ENCODE results near the gene MAST3.
A peak's percentile ranks its signal among the peaks of the same experiment; 100 is the strongest.

Gene MAST3

DNA sequence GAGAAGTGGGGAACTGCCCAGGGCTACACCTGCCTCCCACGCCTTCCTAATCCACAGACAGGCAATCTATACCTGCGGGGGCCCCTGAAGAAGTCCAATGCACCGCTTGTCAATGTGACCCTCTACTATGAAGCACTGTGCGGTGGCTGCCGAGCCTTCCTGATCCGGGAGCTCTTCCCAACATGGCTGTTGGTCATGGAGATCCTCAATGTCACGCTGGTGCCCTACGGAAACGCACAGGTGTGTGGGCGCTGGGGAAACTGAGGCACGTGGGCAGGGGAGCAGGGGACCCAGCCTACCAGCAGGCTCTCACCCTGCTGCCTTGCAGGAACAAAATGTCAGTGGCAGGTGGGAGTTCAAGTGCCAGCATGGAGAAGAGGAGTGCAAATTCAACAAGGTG, 77.4 kb downstream of the MAST3 start:
- H3K27me3 Mint-ChIP-seq = no peaks in the 10 kb centered on the region
- no peak for DNase-seq
- peak overlapping the region; percentile 81 for H3K4me3 Mint-ChIP-seq
- no peak for ATAC-seq
- H3K27ac Mint-ChIP-seq = no peak overlapping the region
- H3K9me3 Mint-ChIP-seq = no peaks in the 10 kb centered on the region
- H3K36me3 Mint-ChIP-seq (ENCODE audit: low read depth) = peaks cover 9% of the 10 kb centered on the region
- peaks cover 34% of the 10 kb centered on the region for H3K4me1 Mint-ChIP-seq

DNA sequence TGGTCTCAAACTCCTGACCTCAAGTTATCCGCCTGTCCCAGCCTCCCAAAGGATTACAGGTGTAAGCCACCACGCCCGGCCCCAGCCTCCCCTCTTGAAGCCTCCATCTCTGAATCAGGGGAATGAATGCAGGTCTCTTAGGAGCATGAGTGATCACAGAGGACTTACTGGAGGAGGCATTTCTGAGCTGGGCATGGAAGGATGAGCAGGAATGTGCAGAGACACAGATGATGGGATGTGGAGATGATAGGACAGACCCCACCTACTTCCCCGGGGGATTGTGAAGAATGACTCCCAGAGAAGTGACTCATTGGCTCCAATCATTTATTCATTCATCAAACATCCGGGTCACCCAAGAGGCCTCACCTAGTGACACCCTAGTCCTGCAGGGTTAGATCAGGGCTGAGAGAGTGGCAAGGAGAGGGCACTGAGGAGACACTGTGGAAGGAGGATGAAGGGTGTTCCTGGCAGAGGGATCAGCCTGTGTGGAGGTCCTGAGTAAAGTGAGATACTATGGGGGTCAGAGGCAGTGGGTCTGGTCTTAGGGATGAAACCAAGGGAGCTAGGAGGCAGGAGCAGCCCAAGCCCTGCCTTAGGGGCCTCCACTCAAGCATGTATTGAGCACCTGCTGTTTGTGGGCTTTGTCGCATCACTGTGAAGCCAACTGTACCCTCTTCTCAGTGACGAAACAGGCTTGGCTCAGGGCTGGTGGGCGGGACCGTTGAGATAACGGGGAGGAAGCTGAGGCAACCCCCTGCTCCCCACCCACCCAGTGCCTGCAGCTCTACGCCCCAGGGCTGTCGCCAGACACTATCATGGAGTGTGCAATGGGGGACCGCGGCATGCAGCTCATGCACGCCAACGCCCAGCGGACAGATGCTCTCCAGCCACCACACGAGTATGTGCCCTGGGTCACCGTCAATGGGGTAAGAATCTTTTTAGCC, 79.1 kb downstream of the MAST3 start:
- no peak for DNase-seq
- Mint-ChIP-seq H3K9me3 (no peaks in the 10 kb centered on the region), H3K4me3 (peak overlapping the region; percentile 14), H3K36me3 (ENCODE audit: low read depth) (peaks cover 6% of the 10 kb centered on the region), H3K27me3 (no peaks in the 10 kb centered on the region), H3K27ac (no peak overlapping the region), H3K4me1 (peaks cover 30% of the 10 kb centered on the region)
- ATAC-seq = no peak

DNA sequence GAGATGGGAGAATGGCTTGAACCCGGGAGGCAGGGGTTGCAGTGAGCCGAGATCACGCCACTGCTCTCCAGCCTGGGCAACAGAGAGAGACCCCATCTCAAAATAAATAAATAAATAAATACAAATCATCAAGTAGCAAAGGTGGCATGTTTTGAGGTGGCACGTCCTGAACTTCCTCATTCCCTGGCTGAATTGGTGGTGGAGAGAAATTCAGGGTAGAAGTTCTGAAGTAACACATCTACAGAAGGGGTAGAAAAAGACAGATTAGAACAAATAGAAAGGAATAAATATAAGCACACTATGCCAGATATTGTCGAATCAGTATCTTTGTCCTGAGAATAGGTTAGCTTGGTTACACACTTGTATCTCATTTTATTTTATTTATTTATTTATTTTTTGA, 82.4 kb downstream of the MAST3 start:
- Mint-ChIP-seq H3K4me1 (peaks cover 7% of the 10 kb centered on the region), H3K27me3 (no peaks in the 10 kb centered on the region), H3K4me3 (no peak overlapping the region), H3K9me3 (no peaks in the 10 kb centered on the region), H3K27ac (no peak overlapping the region), H3K36me3 (ENCODE audit: low read depth) (peaks cover 5% of the 10 kb centered on the region)
- no peak for DNase-seq
- no peak for ATAC-seq

DNA sequence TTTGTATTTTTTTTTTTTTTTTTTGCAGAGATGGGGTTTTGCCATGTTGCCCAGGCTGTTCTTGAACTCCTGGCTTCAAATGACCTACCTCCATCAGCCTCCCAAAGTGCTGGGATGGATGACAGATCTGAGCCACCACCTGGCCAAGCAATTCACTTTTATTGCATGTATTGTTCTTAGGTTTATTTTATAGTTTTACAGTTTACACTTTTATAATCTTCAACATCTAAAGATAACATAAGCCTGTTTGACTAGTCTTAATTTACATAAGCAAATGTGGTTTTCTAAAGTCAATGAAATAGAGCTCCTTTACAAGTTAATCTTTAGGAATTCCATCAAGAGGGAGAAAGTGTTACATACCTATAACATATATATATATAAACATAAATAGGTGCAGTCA, 86.0 kb downstream of the MAST3 start:
- ATAC-seq (no peak), DNase-seq (no peak)
- Mint-ChIP-seq H3K4me3 (no peak overlapping the region), H3K4me1 (peaks cover 2% of the 10 kb centered on the region), H3K9me3 (no peaks in the 10 kb centered on the region), H3K27ac (no peak overlapping the region), H3K36me3 (ENCODE audit: low read depth) (no peaks in the 10 kb centered on the region), H3K27me3 (no peaks in the 10 kb centered on the region)

DNA sequence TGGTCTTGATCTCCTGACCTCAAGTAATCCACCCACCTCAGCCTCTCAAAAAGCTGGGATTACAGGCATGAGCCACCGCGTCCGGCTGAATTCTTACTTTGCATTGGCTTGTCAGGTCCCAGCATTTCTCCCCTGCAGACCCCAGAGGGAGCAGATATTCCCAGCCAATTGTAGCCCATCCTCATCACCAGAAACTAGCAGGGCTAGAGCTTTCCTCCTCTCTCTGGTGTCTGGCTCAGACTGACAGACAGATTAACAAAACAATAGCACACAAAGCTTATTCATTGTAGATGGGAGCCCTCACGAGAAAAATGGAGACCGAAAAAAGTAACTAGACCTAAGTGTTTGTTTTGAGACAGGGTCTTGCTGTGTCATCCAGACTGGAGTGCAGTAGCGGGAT, 88.0 kb downstream of the MAST3 start:
- H3K9me3 Mint-ChIP-seq = no peaks in the 10 kb centered on the region
- ATAC-seq (no peak), DNase-seq (no peak)
- H3K27ac Mint-ChIP-seq = no peak overlapping the region
- no peaks in the 10 kb centered on the region for H3K27me3 Mint-ChIP-seq
- no peak overlapping the region for H3K4me3 Mint-ChIP-seq
- H3K36me3 Mint-ChIP-seq (ENCODE audit: low read depth) = no peaks in the 10 kb centered on the region
- H3K4me1 Mint-ChIP-seq = no peaks in the 10 kb centered on the region

DNA sequence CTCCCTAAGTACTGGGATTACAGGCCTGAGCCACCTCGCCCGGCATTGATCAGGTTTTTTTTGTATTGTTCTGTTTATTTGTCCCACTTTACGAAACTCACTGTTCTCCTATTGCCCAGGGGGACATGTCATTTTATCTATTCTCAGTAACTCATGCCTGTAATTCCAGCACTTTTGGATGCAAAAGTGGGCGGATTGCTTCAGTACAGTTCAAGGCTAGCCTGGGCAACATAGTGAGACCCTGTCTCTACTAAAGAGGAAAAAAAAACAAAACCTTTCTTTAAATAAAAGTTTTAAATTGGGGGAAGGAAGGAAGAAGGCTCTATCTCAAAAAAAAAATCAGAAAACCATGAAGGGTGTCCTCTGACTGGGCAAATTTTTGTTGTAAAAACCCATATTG, 92.7 kb downstream of the MAST3 start:
- peaks cover 26% of the 10 kb centered on the region for H3K4me1 Mint-ChIP-seq
- no peak overlapping the region for H3K27ac Mint-ChIP-seq
- no peak overlapping the region for H3K4me3 Mint-ChIP-seq
- H3K36me3 Mint-ChIP-seq (ENCODE audit: low read depth) = peaks cover 4% of the 10 kb centered on the region
- DNase-seq = no peak
- ATAC-seq = no peak
- no peaks in the 10 kb centered on the region for H3K9me3 Mint-ChIP-seq
- peaks cover 4% of the 10 kb centered on the region for H3K27me3 Mint-ChIP-seq

DNA sequence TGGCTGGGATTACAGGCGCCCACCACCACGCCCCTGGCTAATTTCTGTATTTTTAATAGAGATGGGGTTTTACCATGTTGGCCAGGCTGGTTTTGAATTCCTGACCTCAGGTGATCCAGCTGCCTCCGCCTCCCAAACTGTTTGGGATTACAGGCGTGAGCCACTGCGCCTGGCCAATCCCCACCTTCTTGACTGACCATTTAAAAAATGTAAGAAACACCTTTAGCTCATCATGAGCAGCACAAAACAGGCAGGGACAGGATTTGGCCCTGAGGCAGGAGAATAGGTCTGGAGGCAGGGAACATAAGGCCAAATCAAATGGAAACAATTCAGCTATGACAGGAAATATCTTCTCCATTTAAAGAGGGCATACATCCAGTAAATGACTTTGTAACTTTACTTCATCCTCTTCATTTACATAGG, 94.1 kb downstream of the MAST3 start:
- Mint-ChIP-seq H3K4me3 (peak overlapping the region; percentile 85), H3K36me3 (ENCODE audit: low read depth) (peaks cover 4% of the 10 kb centered on the region), H3K27ac (peak overlapping the region; percentile 93), H3K9me3 (no peaks in the 10 kb centered on the region), H3K27me3 (peaks cover 4% of the 10 kb centered on the region), H3K4me1 (peaks cover 26% of the 10 kb centered on the region)
- ATAC-seq (no peak), DNase-seq (no peak)

DNA sequence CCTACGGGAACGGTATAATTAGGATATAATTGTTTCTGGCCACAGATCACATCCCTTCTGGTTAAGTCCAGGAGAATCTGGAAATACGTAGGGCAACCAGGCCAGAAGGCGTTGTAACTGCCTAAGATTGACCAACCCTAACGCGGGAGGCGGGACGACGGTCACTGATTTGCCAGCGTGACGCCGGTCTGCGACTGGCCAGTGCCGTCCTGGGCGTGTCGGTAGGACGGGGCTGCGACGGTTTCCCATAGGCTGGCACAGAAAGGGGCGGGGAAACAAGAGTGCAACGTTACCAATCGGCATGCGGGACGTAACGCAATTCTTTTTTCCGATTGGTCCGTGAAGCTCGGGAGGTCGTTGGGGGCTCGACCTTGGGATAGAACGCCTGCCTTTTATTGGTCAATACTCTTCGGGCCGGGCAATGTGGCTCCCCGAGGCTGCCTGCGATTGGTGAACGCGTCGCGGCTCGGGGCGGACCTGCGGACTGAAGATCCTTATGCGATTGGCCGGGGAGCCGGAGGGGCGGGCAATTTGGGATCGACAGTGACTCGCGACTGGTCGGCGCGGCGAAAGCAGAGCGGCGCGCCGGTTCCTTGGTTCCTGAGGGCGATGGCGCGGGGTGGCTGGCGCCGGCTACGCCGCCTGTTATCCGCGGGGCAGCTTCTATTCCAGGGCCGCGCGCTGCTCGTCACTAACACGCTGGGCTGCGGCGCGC, 95.3 kb downstream of the MAST3 start, which contains the start of gene MPV17L2:
MPV17L2 (plus strand) TSS at position 546 of the 715 bp plus-strand sequence; CDS start at position 610, 64 bp downstream.
- Mint-ChIP-seq H3K4me1 (peaks cover 26% of the 10 kb centered on the region), H3K9me3 (no peaks in the 10 kb centered on the region), H3K36me3 (ENCODE audit: low read depth) (peaks cover 4% of the 10 kb centered on the region), H3K27ac (peak within 1 kb of the TSS; percentile 93), H3K4me3 (peak within 1 kb of the TSS; percentile 85), H3K27me3 (peaks cover 4% of the 10 kb centered on the region)
- DNase-seq (peak; percentile 98), ATAC-seq (peak; percentile 93)

DNA sequence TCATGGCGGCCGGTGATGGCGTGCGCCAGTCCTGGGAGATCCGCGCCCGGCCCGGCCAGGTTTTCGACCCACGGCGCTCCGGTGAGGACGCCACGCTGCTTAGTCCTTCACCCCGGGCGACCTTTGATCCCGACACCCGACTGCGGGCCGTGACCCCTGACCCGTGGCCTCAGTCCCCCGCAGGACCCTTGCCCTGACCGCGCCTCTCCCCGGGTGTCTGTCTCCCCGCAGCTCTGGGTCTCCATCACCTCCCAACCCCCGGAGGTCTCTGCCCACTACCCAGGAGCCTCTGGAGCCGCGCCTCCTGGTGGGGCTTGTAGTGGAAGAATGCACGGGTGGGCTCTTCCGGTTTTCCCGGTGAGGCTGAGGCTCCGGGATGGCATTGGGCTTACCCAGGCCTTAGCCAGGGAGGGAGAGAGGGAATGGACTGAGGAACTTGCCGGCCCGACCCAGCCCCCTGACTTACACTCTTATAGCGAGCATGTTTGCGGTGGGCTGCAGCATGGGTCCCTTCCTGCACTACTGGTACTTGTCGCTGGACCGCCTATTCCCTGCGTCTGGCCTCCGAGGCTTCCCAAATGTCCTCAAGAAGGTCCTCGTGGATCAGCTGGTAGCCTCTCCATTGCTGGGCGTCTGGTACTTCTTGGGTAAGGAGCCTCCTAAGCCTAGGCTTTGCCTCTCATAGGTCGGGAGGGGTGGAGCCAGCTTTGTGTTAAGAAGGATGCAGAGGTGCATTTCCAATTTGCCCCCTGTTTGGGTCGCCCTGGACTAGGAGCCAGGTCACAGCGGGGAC, 96.0 kb downstream of the MAST3 start:
- DNase-seq (no peak), ATAC-seq (no peak)
- no peaks in the 10 kb centered on the region for H3K9me3 Mint-ChIP-seq
- H3K4me1 Mint-ChIP-seq = peaks cover 26% of the 10 kb centered on the region
- peak overlapping the region; percentile 93 for H3K27ac Mint-ChIP-seq
- peaks cover 10% of the 10 kb centered on the region for H3K36me3 Mint-ChIP-seq (ENCODE audit: low read depth)
- H3K27me3 Mint-ChIP-seq = peaks cover 4% of the 10 kb centered on the region
- peak overlapping the region; percentile 85 for H3K4me3 Mint-ChIP-seq

DNA sequence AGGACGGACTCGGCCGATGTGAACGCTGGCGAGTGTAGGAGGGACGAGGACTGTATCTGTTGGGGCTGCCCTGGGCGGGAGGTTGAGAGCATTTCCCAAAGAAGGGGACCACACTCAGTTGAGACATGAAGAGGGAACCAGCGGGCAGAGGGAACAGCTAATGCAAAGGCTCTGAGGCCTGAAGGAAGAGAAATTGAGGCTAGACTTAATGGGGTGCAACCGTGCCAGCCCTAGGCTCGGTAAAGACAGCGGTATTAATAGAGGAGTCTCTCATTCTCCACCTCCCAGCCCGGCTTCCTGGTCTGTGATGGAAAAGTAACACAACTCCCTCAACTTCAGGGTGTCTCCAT, 96.6 kb downstream of the MAST3 start:
- H3K27ac Mint-ChIP-seq = peak overlapping the region; percentile 70
- H3K4me1 Mint-ChIP-seq = peaks cover 26% of the 10 kb centered on the region
- H3K4me3 Mint-ChIP-seq = peak overlapping the region; percentile 85
- H3K36me3 Mint-ChIP-seq (ENCODE audit: low read depth) = peaks cover 10% of the 10 kb centered on the region
- peaks cover 4% of the 10 kb centered on the region for H3K27me3 Mint-ChIP-seq
- no peak for ATAC-seq
- no peak for DNase-seq
- H3K9me3 Mint-ChIP-seq = no peaks in the 10 kb centered on the region

DNA sequence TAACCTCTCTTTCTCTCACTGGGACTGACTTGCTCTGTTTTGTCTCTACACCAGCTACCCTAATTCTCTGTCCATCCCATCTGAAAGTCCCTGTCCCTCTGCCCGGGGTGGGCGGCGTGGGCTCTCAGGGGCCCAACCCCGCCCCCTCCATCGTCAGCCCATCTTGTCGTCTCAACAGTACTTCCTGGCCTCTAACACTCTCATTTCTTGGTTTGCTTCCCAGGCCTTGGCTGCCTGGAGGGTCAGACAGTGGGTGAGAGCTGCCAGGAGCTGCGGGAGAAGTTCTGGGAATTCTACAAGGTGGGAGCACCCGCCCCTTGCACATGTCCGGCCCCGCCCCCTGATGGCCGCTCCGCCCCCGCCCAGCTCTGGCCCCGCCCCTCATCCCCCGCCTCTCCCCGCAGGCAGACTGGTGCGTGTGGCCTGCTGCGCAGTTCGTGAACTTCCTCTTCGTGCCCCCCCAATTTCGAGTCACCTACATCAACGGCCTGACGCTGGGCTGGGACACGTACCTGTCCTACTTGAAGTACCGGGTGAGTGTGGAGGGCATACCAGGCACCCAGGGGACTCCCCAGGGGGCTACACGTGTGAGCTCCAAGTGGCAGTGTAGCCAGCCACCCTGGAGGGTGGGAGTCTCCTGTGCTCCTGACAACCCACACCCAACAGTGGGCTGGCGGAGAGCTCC, 97.1 kb downstream of the MAST3 start:
- ATAC-seq = no peak
- H3K4me3 Mint-ChIP-seq = peak overlapping the region; percentile 85

DNA sequence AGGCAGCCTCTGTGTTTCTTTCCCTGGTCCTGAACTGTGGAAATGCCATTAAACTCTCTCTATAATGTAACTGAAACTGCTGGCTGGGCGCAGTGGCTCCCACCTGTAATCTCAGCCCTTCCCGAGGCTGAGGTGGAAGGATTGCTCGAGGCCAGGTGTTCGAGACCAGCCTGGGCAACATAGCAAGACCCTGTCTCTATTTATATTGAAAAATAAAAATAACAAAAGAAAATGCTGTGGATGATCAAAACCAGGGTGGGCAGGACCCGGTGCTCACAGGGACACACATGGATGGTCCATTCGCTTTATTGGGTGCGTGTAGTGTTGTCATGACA, 98.9 kb downstream of the MAST3 start:
- Mint-ChIP-seq H3K36me3 (ENCODE audit: low read depth) (peaks cover 10% of the 10 kb centered on the region), H3K27me3 (peaks cover 4% of the 10 kb centered on the region)

More for the DNA sequence above, 97.1 kb downstream of the MAST3 start:
- peak overlapping the region; percentile 70 for H3K27ac Mint-ChIP-seq
- DNase-seq = peak; percentile 47
- H3K36me3 Mint-ChIP-seq (ENCODE audit: low read depth) = peaks cover 10% of the 10 kb centered on the region
- peaks cover 26% of the 10 kb centered on the region for H3K4me1 Mint-ChIP-seq
- peaks cover 4% of the 10 kb centered on the region for H3K27me3 Mint-ChIP-seq
- no peaks in the 10 kb centered on the region for H3K9me3 Mint-ChIP-seq

DNA sequence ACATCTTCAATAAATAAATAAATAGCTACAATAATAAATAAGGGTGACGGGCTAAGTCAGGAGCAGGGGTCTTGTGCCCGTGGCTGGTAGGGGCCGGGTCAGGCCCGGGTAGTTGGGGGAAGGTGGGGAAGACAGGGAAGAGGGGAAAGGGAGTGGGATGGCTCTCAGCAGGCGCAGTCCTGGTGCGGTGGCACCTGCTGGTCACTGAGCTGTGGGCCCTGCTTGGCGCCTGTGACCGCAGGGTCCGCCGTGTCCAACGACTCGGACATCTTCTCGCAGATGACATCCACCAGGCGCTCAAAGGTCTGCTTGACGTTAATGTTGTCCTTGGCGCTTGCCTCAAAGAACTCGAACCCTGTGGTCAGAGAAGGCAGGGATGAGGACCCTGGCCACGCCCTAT, 99.7 kb downstream of the MAST3 start:
- peaks cover 22% of the 10 kb centered on the region for H3K4me1 Mint-ChIP-seq
- ATAC-seq (no peak), DNase-seq (no peak)
- H3K27ac Mint-ChIP-seq = no peak overlapping the region
- no peaks in the 10 kb centered on the region for H3K9me3 Mint-ChIP-seq
- peaks cover 12% of the 10 kb centered on the region for H3K36me3 Mint-ChIP-seq (ENCODE audit: low read depth)
- no peak overlapping the region for H3K4me3 Mint-ChIP-seq
- peaks cover 4% of the 10 kb centered on the region for H3K27me3 Mint-ChIP-seq

More for the DNA sequence above, 98.9 kb downstream of the MAST3 start:
- Mint-ChIP-seq H3K9me3 (no peaks in the 10 kb centered on the region), H3K4me3 (no peak overlapping the region), H3K4me1 (peaks cover 26% of the 10 kb centered on the region), H3K27ac (no peak overlapping the region)
- no peak for ATAC-seq
- DNase-seq = no peak

DNA sequence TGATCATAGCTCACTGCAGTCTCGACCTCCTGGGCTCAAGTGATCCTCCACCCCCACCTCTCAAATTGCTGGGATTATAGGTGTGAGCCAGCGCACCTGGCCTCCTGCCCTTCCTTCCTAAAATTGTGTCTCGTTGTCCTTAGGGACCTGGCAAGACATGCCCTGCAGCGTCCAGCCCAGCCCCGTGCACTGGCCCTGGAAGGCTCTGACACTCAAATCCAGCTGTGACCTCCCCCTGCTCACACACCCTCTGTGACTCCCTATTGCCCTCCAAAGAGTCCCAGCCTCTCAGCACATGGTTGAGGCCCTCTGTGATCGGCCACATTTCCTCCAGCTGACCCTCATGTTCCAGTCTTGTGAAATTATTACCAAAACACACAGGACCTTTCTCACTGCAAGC, 100.4 kb downstream of the MAST3 start:
- Mint-ChIP-seq H3K9me3 (no peaks in the 10 kb centered on the region), H3K36me3 (ENCODE audit: low read depth) (peaks cover 9% of the 10 kb centered on the region), H3K4me3 (no peak overlapping the region), H3K27ac (no peak overlapping the region), H3K4me1 (peaks cover 22% of the 10 kb centered on the region), H3K27me3 (peaks cover under 1% of the 10 kb centered on the region)
- ATAC-seq = no peak
- DNase-seq = no peak

All from activated naive CD8-positive, alpha-beta T cell treated with anti-CD3 and anti-CD28 coated beads, Interleukin-2, amount 50 U/mL, for 24 hours (primary cell).